AG04450 (cell line): ENCODE measurements around the gene ARHGAP22. TPM values are rescaled to one million over a fixed set of nuclear protein-coding genes. Genes with fewer than 3 reads are reported as not detected.

Experiments used
- CTCF ChIA-PET: fragments of 300-600, 350-600 bp; formaldehyde crosslinking; extraction: SDS; loops from one replicate; lab custom pipeline; 2022; ENCODE audit warnings: antibody characterized with exemption, inconsistent platforms; lab: Charles Lee
- POLR2A ChIA-PET: fragments of 350-600 bp; formaldehyde crosslinking; extraction: SDS; loops from one replicate; lab custom pipeline; 2021; ENCODE audit warnings: antibody characterized with exemption, inconsistent platforms; lab: Yijun Ruan, JAX
- DNase-seq: peaks from one replicate; pipeline ENCODE4 v3.0.0-alpha.2; 2011; ENCODE audit warnings: low read depth, low spot score
- H3K27ac ChIP-seq: one replicate; pipeline ENCODE4 v1.5.1; 2012; ENCODE audit warnings: low read depth, low read length, control low read depth
- H3K27me3 ChIP-seq: one replicate; pipeline ENCODE4 v1.6.0; 2012; ENCODE audit warnings: low read length; ENCODE audit not compliant: control insufficient read depth, insufficient read depth
- H3K4me3 ChIP-seq: 2 replicates; pipeline ENCODE4 v1.5.1; 2011; ENCODE audit warnings: mild to moderate bottlenecking, low read depth, low read length, control low read depth
- H3K9me3 ChIP-seq: 2 replicates; pipeline ENCODE4 v1.5.1; 2012; ENCODE audit warnings: low read length; ENCODE audit not compliant: control insufficient read depth, insufficient read depth
- polyA plus RNA-seq: library from polyadenylated mRNA; depleted of rRNA; stranded (reverse); fragments of >200 nt; gene quantifications from 2 replicates; pipeline ENCODE4 v1.2.3, GENCODE V29; 2011
- TF ChIP-seq, protein P1 (sequence below): IDR thresholded peaks from 2 replicates; pipeline ENCODE4 v1.5.1; 2011; ENCODE audit warnings: low read depth, low read length, control low read depth, inconsistent platforms

The ARHGAP22 gene
- polyA plus RNA-seq, 1 experiment = 8.2 TPM

DNA sequence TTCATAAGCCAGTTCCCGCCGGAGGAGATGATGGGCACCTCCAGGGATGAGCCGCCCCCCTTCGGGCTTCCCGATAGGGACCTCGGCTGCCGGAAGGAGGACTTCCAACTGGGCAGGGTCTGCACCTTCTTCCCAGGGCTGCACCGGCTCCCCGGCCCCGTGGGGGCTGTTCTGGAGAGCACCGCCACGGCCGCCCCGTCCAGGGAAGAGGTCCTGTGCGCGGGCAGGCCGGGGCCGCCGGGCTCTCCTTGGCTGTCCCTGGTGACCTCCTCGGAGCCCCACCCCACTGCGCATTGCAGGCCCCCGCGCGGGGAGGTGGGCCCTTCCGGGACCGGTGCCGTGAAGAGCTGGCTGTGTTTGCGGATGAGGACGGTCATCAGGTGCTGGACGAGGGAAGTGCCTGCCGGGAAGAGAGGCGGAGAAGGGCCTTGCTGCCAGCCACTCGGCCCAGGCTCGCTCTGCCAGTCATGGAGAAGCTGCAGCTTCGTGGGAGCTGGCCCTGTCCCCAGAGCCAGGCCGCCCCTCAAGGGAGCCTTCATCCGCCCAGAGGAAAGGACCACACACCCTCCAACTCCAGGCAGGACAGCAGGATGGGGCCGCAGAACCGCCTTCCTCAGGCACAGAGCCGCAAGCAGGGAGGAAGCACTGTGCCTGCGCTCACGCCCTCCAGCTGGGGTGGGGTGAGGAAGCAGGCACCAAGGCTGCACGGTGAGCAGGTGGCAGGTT is 154.0 kb downstream of the ARHGAP22 start:
- TF ChIP-seq, protein P1, sequence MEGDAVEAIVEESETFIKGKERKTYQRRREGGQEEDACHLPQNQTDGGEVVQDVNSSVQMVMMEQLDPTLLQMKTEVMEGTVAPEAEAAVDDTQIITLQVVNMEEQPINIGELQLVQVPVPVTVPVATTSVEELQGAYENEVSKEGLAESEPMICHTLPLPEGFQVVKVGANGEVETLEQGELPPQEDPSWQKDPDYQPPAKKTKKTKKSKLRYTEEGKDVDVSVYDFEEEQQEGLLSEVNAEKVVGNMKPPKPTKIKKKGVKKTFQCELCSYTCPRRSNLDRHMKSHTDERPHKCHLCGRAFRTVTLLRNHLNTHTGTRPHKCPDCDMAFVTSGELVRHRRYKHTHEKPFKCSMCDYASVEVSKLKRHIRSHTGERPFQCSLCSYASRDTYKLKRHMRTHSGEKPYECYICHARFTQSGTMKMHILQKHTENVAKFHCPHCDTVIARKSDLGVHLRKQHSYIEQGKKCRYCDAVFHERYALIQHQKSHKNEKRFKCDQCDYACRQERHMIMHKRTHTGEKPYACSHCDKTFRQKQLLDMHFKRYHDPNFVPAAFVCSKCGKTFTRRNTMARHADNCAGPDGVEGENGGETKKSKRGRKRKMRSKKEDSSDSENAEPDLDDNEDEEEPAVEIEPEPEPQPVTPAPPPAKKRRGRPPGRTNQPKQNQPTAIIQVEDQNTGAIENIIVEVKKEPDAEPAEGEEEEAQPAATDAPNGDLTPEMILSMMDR = no peak
- ChIA-PET POLR2A (no interaction called here), CTCF (no interaction called here)
- H3K4me3 ChIP-seq = no peak overlapping the region
- no peak for DNase-seq
- no peaks in the 10 kb centered on the region for H3K27me3 ChIP-seq
- no peaks in the 10 kb centered on the region for H3K9me3 ChIP-seq
- no peak overlapping the region for H3K27ac ChIP-seq

DNA sequence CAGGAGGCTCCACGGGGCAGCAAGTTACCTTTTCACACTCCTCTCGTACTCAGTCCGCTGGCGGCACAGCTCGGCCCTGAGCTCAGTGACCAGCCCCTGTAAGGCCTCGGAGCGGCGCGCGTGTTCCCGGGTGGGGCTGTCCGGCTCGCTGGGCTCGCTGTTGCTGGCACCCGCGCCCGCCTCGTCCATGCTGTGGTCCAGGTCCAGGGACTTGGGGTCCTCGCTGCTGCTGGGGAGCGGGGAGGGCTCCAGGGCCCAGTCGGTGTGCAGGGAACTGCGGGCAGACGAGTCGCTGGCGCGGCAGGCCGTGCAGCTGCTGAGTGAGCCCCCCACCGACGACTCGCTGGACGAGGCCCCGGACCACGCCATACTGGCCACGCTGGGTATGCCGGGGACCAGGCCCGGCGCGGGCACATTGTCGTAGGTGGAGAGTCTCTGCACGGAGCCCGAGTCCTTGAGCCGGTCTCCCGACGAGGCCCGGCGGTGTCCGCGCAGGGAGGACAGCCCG is 154.6 kb downstream of the ARHGAP22 start:
- H3K9me3 ChIP-seq = no peaks in the 10 kb centered on the region

DNA sequence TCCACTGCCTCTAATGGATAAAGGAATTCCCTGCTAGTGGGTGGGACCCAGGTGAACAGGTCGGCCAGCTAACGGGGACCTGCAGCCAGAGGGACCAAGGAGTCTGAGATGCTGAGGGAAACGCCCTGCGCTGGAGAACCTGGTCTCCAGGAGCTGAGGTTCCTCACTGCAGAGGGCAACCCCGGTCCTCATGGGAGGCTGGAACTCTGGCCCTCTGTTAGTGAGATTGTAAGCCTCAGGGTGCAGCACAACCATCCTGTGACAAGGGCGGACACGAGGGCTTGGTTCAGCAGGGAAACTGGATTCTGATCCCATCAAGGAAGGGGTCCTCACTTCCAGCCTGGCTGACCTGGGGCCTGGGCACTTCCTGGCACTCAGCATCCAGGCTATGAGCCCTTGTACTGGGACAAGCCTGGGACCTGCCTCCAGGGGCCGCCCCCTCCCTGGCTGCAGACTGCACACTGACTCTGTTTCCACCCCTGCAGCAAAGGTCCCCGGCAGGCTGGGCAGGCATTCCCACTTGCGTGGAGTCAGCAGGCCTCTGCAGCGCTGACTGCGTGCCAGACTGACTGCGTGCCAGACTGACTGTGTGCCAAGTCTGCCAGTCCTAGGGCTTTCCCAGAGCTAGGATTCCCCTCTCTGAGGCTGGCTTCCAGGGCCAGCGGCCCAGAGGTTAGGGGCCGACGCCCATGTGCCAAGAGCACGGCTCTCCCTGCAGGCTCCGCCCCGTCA is 155.2 kb downstream of the ARHGAP22 start:
- no peak overlapping the region for H3K4me3 ChIP-seq
- POLR2A ChIA-PET = interaction anchor here (0.5 kb wide), 1 partner anchor 40 kb away, joined by 3 read pairs; no protein-coding TSS in a partner anchor
- no peak overlapping the region for H3K27ac ChIP-seq
- no peaks in the 10 kb centered on the region for H3K27me3 ChIP-seq
- DNase-seq = no peak
- CTCF ChIA-PET = no interaction called here
- no peaks in the 10 kb centered on the region; the same call in 1 of the 2 replicates for H3K9me3 ChIP-seq
- TF ChIP-seq, protein P1 = no peak

More for the DNA sequence above, 154.6 kb downstream of the ARHGAP22 start:
- POLR2A ChIA-PET = no interaction called here
- Histone ChIP-seq H3K27ac (no peak overlapping the region), H3K27me3 (no peaks in the 10 kb centered on the region), H3K4me3 (no peak overlapping the region)
- TF ChIP-seq, protein P1 = no peak
- CTCF ChIA-PET = no interaction called here
- DNase-seq = no peak

DNA sequence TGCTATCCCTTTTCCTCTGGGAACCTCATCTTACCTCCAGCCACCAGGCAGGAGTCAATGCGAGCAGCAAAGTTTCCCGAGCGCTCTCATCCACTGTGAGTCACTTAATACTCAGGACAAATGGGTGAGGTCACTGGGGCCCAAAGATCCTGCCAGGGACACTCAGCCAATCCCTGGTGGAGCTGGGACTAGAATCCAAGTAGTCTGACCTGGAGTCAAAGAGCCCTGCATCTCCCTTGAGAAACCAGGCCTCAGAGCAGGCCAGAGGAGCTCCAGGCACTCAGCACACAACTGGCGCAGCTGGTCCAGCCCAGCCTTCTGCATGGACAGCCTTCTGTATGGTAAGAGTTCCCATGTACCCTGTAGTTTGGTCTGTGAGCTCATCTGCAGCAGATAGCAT is 156.1 kb downstream of the ARHGAP22 start:
- POLR2A ChIA-PET = no interaction called here
- CTCF ChIA-PET = no interaction called here

More for the DNA sequence above, 156.1 kb downstream of the ARHGAP22 start:
- H3K4me3 ChIP-seq = no peak overlapping the region
- no peaks in the 10 kb centered on the region; the same call in 1 of the 2 replicates for H3K9me3 ChIP-seq
- no peak overlapping the region for H3K27ac ChIP-seq
- TF ChIP-seq, protein P1 = no peak
- H3K27me3 ChIP-seq = no peaks in the 10 kb centered on the region
- no peak for DNase-seq
